ENCODE data around the gene DLG2.

DNA sequence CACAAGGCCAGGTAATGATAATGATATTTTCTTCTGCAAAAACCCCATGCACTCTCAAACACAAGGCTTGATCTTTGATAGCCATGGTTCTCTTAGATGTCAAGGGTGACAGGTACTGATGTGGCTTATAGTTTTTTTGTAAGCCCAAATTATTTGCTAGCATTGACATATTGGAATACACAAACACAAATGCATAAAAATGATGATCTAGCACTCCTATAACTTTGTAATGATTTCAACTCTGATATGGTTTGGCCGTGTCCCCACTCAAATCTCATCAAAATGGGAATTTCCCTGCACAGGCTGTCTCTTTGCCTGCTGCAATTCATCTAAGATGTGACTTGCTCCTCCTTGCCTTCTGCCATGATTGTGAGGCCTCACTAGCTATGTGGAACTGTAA is 1768.5 kb downstream of the DLG2 start:
- TF ChIP-seq, protein P1, sequence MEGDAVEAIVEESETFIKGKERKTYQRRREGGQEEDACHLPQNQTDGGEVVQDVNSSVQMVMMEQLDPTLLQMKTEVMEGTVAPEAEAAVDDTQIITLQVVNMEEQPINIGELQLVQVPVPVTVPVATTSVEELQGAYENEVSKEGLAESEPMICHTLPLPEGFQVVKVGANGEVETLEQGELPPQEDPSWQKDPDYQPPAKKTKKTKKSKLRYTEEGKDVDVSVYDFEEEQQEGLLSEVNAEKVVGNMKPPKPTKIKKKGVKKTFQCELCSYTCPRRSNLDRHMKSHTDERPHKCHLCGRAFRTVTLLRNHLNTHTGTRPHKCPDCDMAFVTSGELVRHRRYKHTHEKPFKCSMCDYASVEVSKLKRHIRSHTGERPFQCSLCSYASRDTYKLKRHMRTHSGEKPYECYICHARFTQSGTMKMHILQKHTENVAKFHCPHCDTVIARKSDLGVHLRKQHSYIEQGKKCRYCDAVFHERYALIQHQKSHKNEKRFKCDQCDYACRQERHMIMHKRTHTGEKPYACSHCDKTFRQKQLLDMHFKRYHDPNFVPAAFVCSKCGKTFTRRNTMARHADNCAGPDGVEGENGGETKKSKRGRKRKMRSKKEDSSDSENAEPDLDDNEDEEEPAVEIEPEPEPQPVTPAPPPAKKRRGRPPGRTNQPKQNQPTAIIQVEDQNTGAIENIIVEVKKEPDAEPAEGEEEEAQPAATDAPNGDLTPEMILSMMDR (conservative IDR thresholded peaks at IDR 0.05; ENCODE audit: low read depth, low read length), result no peak
- no peak for TF ChIP-seq POLR2A (IDR thresholded peaks at IDR 0.05; ENCODE audit: low read depth, low read length)
- TF ChIP-seq MAZ (IDR thresholded peaks at IDR 0.05; ENCODE audit: borderline replicate concordance, low read depth, low read length), result no peak
- TF ChIP-seq CEBPB (IDR thresholded peaks at IDR 0.05; ENCODE audit: low read depth, low read length), result no peak
- TF ChIP-seq USF2 (IDR thresholded peaks at IDR 0.05; ENCODE audit: low read depth, low read length), result no peak
- TF ChIP-seq RAD21 (IDR thresholded peaks at IDR 0.05; ENCODE audit: low read length), result no peak
- no peak for TF ChIP-seq MAFK (IDR thresholded peaks at IDR 0.05; ENCODE audit: low read depth, low read length)
- TF ChIP-seq BHLHE40 (IDR thresholded peaks at IDR 0.05; ENCODE audit: low read depth, low read length), result no peak
- no peak for TF ChIP-seq MXI1 (IDR thresholded peaks at IDR 0.05; ENCODE audit: borderline replicate concordance, low read depth, low read length)
- TF ChIP-seq RCOR1 (IDR thresholded peaks at IDR 0.05; ENCODE audit: insufficient replicate concordance, low read length), result no peak
- no peak for TF ChIP-seq SMC3 (IDR thresholded peaks at IDR 0.05; ENCODE audit: low read depth, low read length)
- TF ChIP-seq NFE2L2 (IDR thresholded peaks at IDR 0.05; ENCODE audit: low read depth, low read length), result no peak
- TF ChIP-seq FOS (IDR thresholded peaks at IDR 0.05; ENCODE audit: low read depth, low read length), result no peak

Data from IMR-90 (cell line).